Measurements from ENCODE around the gene RGS10.

Gene RGS10

GRCh38 chr10:119452396-119452795 is 90.1 kb downstream of the RGS10 start:
- TF ChIP-seq EZH2phosphoT487 (conservative IDR thresholded peaks at IDR 0.05; ENCODE audit: low read length) (no peak), CTCF (IDR thresholded peaks at IDR 0.05; ENCODE audit: insufficient read depth, low read length, poor library complexity, severe bottlenecking) (no peak)
- no peaks in the 10 kb centered on the region for H3K27me3 ChIP-seq (ENCODE audit: low read length)
- no peak overlapping the region for H3K4me3 ChIP-seq (ENCODE audit: insufficient read depth, low read length, poor library complexity, severe bottlenecking)
- H3F3A ChIP-seq (ENCODE audit: insufficient read depth), result no peaks in the 10 kb centered on the region
- no peak overlapping the region for H3K9ac ChIP-seq (ENCODE audit: low read length)
- H3K79me2 ChIP-seq (ENCODE audit: insufficient read depth, low read length), result no peaks in the 10 kb centered on the region
- no peak overlapping the region for H3K4me2 ChIP-seq (ENCODE audit: low read depth, low read length, poor library complexity, severe bottlenecking)
- no peaks in the 10 kb centered on the region for H3K9me3 ChIP-seq (ENCODE audit: insufficient read depth, low read length)
- H3K36me3 ChIP-seq (ENCODE audit: low read length), result no peaks in the 10 kb centered on the region
- H2AFZ ChIP-seq (ENCODE audit: low read depth, low read length, severe bottlenecking), result no peak overlapping the region
- H3K27ac ChIP-seq (ENCODE audit: low read depth, low read length), result no peak overlapping the region
- H3K9me2 ChIP-seq (replicated peaks; ENCODE audit: insufficient read depth, low read length), result no peaks in the 10 kb centered on the region
- no peaks in the 10 kb centered on the region for H4K20me1 ChIP-seq (ENCODE audit: low read depth, low read length)

- Histone ChIP-seq H2AFZ (ENCODE audit: low read depth, low read length, severe bottlenecking) (no peak overlapping the region), H3K9ac (ENCODE audit: low read length) (no peak overlapping the region), H4K20me1 (ENCODE audit: low read depth, low read length) (no peaks in the 10 kb centered on the region), H3K36me3 (ENCODE audit: low read length) (no peaks in the 10 kb centered on the region), H3K9me3 (ENCODE audit: insufficient read depth, low read length) (no peaks in the 10 kb centered on the region), H3K27ac (ENCODE audit: low read depth, low read length) (no peak overlapping the region), H3K9me2 (replicated peaks; ENCODE audit: insufficient read depth, low read length) (no peaks in the 10 kb centered on the region), H3F3A (ENCODE audit: insufficient read depth) (no peaks in the 10 kb centered on the region), H3K4me2 (ENCODE audit: low read depth, low read length, poor library complexity, severe bottlenecking) (no peak overlapping the region), H3K4me3 (ENCODE audit: insufficient read depth, low read length, poor library complexity, severe bottlenecking) (no peak overlapping the region), H3K79me2 (ENCODE audit: insufficient read depth, low read length) (no peaks in the 10 kb centered on the region), H3K27me3 (ENCODE audit: low read length) (no peaks in the 10 kb centered on the region)
- TF ChIP-seq CTCF (IDR thresholded peaks at IDR 0.05; ENCODE audit: insufficient read depth, low read length, poor library complexity, severe bottlenecking) (no peak), EZH2phosphoT487 (conservative IDR thresholded peaks at IDR 0.05; ENCODE audit: low read length) (no peak)
Observed at GRCh38 chr10:119451300-119451896, 91.1 kb downstream of the RGS10 start.

GRCh38 chr10:119450606-119451299 is 91.8 kb downstream of the RGS10 start:
- Histone ChIP-seq H3K4me2 (ENCODE audit: low read depth, low read length, poor library complexity, severe bottlenecking) (no peak overlapping the region), H3K9ac (ENCODE audit: low read length) (no peak overlapping the region), H3K79me2 (ENCODE audit: insufficient read depth, low read length) (no peaks in the 10 kb centered on the region), H2AFZ (ENCODE audit: low read depth, low read length, severe bottlenecking) (no peak overlapping the region), H3K27me3 (ENCODE audit: low read length) (no peaks in the 10 kb centered on the region), H3K27ac (ENCODE audit: low read depth, low read length) (no peak overlapping the region), H3K9me3 (ENCODE audit: insufficient read depth, low read length) (no peaks in the 10 kb centered on the region), H3F3A (ENCODE audit: insufficient read depth) (no peaks in the 10 kb centered on the region), H3K9me2 (replicated peaks; ENCODE audit: insufficient read depth, low read length) (no peaks in the 10 kb centered on the region), H3K4me3 (ENCODE audit: insufficient read depth, low read length, poor library complexity, severe bottlenecking) (no peak overlapping the region), H4K20me1 (ENCODE audit: low read depth, low read length) (no peaks in the 10 kb centered on the region), H3K36me3 (ENCODE audit: low read length) (no peaks in the 10 kb centered on the region)
- TF ChIP-seq CTCF (IDR thresholded peaks at IDR 0.05; ENCODE audit: insufficient read depth, low read length, poor library complexity, severe bottlenecking), result no peak
